ENCODE results near the gene NPAS4.

NPAS4 gene

DNA sequence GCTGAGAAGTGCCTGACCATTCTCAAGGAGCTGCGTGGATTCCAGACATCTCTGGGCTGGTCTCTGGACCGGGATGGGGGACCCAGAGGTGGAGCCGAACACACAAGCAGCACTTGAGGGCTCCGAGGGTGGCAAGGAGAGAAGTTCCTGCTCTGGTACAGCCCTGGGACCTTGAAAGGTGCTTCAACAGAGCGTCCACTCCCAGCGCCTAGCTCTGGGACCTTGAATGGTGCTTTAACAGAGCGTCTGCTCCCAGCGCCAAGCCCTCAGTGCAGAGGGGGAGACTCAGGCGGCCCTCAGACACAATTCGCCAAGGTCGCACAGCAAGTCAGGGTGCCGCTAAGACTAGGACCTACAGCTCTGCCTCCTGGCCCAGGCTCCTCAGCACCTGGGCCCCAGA, 10.6 kb upstream of the NPAS4 start:
- DNase-seq (ENCODE audit: extremely low read depth, low read depth) = no peak
- H3K4me3 ChIP-seq (replicated peaks; ENCODE audit: low read depth, low read length) = no peak overlapping the region
- TF ChIP-seq, protein P1, sequence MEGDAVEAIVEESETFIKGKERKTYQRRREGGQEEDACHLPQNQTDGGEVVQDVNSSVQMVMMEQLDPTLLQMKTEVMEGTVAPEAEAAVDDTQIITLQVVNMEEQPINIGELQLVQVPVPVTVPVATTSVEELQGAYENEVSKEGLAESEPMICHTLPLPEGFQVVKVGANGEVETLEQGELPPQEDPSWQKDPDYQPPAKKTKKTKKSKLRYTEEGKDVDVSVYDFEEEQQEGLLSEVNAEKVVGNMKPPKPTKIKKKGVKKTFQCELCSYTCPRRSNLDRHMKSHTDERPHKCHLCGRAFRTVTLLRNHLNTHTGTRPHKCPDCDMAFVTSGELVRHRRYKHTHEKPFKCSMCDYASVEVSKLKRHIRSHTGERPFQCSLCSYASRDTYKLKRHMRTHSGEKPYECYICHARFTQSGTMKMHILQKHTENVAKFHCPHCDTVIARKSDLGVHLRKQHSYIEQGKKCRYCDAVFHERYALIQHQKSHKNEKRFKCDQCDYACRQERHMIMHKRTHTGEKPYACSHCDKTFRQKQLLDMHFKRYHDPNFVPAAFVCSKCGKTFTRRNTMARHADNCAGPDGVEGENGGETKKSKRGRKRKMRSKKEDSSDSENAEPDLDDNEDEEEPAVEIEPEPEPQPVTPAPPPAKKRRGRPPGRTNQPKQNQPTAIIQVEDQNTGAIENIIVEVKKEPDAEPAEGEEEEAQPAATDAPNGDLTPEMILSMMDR (IDR thresholded peaks at IDR 0.05; ENCODE audit: low read depth, low read length, missing control alignments) = no peak

DNA sequence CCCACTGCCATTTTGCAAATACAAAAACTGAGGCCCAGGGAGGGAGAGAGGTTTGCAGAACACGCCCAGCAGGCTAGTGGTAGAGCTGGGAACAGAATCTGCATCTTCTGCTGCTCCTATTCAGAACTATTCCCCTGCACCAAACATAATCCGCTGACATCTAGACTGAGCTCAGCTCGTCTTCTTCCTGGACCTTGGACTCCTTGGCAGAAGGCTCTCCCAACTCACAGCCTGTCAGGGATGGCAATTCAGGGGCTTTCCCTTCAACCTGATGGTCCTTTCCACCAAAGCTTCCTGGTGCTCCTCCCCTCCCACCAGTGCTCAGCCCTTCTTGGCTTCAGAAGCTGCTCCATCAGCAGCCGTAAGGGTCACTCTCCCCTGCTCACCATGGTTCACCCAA, 9.5 kb upstream of the NPAS4 start:
- no peak for DNase-seq (ENCODE audit: extremely low read depth, low read depth)
- no peak overlapping the region for H3K4me3 ChIP-seq (replicated peaks; ENCODE audit: low read depth, low read length)
- TF ChIP-seq, protein P1 (IDR thresholded peaks at IDR 0.05; ENCODE audit: low read depth, low read length, missing control alignments) = no peak

DNA sequence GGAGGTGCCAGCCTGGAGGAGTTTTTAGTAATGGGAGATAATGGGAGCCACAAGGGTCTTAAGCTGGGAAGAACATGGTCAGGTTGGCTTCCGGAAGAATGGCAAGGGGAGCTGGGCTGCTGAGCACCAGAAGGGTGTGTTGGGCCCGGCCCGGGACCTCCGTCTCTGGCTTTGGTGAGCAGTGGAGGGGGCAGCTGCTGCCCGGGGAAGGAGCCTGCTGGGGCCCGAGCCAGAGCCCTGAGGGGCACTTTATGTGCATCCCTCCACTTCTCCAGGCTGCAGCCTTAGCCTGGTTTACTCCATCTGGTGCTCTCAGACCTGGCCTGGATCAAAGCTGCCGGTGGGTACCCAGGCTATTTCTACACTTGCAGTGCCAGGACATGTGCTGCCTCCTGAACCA, 8.7 kb upstream of the NPAS4 start:
- H3K4me3 ChIP-seq (replicated peaks; ENCODE audit: low read depth, low read length) = no peak overlapping the region
- DNase-seq (ENCODE audit: extremely low read depth, low read depth) = no peak
- TF ChIP-seq, protein P1 (IDR thresholded peaks at IDR 0.05; ENCODE audit: low read depth, low read length, missing control alignments) = no peak

DNA sequence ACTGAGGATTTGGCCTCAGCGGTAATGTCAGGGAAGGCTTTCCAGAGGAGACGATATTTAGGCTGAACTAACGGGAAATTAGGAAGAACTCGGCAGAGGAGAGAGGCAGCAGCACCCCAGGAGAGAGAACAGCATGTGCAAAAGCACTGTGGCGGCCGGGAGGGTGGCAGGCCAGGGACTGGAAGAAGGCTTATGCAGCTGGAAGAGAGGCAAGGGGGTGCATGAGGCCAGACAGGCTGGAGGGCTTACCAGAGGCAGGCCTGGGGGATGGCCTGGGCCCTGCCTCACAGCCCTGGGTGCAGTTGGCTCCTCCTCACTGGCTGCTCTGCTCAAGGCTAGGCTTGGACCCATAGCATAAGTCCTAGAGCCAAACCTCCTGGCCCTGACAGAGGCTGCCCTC, 7.7 kb upstream of the NPAS4 start:
- H3K4me3 ChIP-seq (replicated peaks; ENCODE audit: low read depth, low read length) = no peak overlapping the region
- TF ChIP-seq, protein P1 (IDR thresholded peaks at IDR 0.05; ENCODE audit: low read depth, low read length, missing control alignments) = no peak
- no peak for DNase-seq (ENCODE audit: extremely low read depth, low read depth)

DNA sequence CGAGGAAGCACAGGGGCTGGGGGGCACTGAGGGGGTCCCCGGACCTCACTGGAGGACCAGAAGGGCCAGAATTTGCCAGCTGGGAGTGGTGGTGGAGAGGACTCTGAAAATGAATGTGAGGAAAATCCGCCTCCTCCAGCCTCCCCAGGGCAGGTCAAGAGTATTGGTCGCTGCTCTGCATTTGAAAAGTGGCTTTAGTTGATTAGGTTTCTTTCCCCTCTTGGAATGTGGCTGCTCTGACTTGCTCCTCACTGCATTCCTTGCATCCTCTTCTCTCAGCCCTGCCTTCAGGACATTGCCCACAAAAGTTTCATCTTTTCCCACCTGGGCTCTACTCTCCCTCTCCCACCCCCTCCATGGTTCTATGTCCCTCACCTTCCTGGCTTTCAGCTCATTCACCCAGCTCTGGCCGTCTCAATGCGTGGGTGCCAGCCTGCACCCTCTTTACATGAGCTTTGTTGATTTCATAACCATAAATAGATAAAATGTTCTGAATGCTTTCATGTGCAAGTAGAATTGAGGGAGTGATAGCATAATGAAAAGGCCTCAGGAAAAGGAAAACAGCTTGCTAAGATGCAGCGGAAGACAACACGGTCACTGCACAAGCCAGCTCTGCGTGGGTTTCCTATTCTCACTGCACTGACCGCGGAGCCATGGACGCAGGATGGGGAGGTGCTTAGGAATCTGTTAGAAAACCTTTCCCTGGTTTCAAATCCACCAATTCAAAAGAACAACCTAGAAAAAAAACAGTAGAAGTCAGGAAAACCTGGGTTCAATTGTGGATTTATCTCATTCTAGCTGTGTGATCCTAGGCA, 6.5 kb upstream of the NPAS4 start:
- TF ChIP-seq, protein P1 (IDR thresholded peaks at IDR 0.05; ENCODE audit: low read depth, low read length, missing control alignments) = no peak
- no peak overlapping the region for H3K4me3 ChIP-seq (replicated peaks; ENCODE audit: low read depth, low read length)
- no peak for DNase-seq (ENCODE audit: extremely low read depth, low read depth)

DNA sequence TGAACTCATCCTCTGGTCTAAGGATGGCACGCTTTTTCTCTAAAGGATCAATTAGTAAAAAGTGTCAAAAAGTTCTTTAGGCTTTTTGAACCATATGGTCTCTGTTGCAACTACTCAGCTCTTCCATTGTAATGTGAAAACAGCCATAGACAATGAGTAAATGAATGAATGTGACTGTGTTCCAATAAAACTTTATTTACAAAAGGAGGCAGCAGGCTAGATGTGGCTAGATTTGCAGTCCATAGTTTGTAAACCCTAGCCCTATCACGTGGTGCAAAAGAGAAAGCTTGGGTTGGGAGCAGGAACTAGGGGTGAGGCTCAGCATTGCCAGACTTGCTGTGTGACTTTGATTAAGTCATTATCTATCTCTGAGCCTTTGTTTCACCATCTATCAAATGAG, 5.4 kb upstream of the NPAS4 start:
- H3K4me3 ChIP-seq (replicated peaks; ENCODE audit: low read depth, low read length) = no peak overlapping the region
- DNase-seq (ENCODE audit: extremely low read depth, low read depth) = no peak
- TF ChIP-seq, protein P1 (IDR thresholded peaks at IDR 0.05; ENCODE audit: low read depth, low read length, missing control alignments) = no peak

DNA sequence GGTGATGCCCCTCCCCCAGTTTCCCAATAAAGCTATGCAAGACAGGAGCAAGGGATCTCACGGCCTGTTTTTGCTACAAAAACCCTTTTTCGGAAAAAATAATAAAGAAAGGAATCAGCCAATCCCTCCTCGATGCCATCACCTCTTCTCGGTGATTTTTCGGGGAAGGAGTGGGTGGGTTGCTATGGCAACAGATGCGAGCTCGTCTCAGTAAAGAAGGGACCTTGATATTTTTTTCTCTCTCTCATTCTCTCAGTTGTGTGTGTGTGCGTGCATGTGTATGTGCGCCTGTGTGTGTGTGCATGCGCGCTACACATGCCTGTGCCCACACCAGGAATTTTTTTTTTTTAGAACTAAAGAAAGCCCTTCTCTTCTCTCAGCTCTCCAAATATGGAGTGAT, 3.8 kb upstream of the NPAS4 start:
- TF ChIP-seq, protein P1 (IDR thresholded peaks at IDR 0.05; ENCODE audit: low read depth, low read length, missing control alignments) = no peak
- no peak overlapping the region for H3K4me3 ChIP-seq (replicated peaks; ENCODE audit: low read depth, low read length)
- no peak for DNase-seq (ENCODE audit: extremely low read depth, low read depth)

All from HFF-Myc (cell line).